GM18858 (cell line): ENCODE measurements around the gene IGF1R.

Source experiments
- ATAC-seq: cut with Tn5 transposase; IDR thresholded peaks from one replicate; pipeline ENCODE4 v1.9.1; 2021; ENCODE audit not compliant: unreplicated experiment

IGF1R gene

GRCh38 chr15:98703126-98703685 is 54.9 kb downstream of the IGF1R start:
- ATAC-seq = no peak

GRCh38 chr15:98705070-98705469 is 56.7 kb downstream of the IGF1R start:
- no peak for ATAC-seq

GRCh38 chr15:98706387-98706786 is 58.0 kb downstream of the IGF1R start:
- ATAC-seq = no peak

- ATAC-seq = no peak
Observed at GRCh38 chr15:98706986-98707385, 58.6 kb downstream of the IGF1R start.

GRCh38 chr15:98708037-98708590 is 59.8 kb downstream of the IGF1R start:
- no peak for ATAC-seq

GRCh38 chr15:98711810-98712209 is 63.5 kb downstream of the IGF1R start:
- no peak for ATAC-seq

- no peak for ATAC-seq
Observed at GRCh38 chr15:98712845-98713584, 64.7 kb downstream of the IGF1R start.

- no peak for ATAC-seq
Observed at GRCh38 chr15:98713585-98714001, 65.3 kb downstream of the IGF1R start.

- no peak for ATAC-seq
Observed at GRCh38 chr15:98714922-98715321, 66.6 kb downstream of the IGF1R start.

GRCh38 chr15:98715401-98715800 is 67.1 kb downstream of the IGF1R start:
- ATAC-seq = no peak

GRCh38 chr15:98715890-98716443 is 67.6 kb downstream of the IGF1R start:
- ATAC-seq = no peak

GRCh38 chr15:98717371-98717770 is 69.0 kb downstream of the IGF1R start:
- ATAC-seq = no peak

GRCh38 chr15:98717942-98718341 is 69.6 kb downstream of the IGF1R start:
- ATAC-seq = no peak

- ATAC-seq = no peak
Observed at GRCh38 chr15:98718426-98719136, 70.2 kb downstream of the IGF1R start.

- ATAC-seq = no peak
Observed at GRCh38 chr15:98719137-98719740, 70.9 kb downstream of the IGF1R start.

- ATAC-seq = no peak
Observed at GRCh38 chr15:98720031-98720430, 71.7 kb downstream of the IGF1R start.

GRCh38 chr15:98720577-98721565 is 72.5 kb downstream of the IGF1R start:
- ATAC-seq = no peak

- ATAC-seq = no peak
Observed at GRCh38 chr15:98722209-98722608, 73.9 kb downstream of the IGF1R start.

- no peak for ATAC-seq
Observed at GRCh38 chr15:98722645-98723044, 74.3 kb downstream of the IGF1R start.

- ATAC-seq = no peak
Observed at GRCh38 chr15:98723195-98723594, 74.9 kb downstream of the IGF1R start.
